K562 (cell line): ENCODE measurements around the gene PLEKHH2. TPM values are rescaled to one million over a fixed set of nuclear protein-coding genes. Genes with fewer than 3 reads are reported as not detected.

Experiments used
- AFF1 ChIP-seq, 2 experiments: fragments of 450-650 bp; IDR thresholded peaks; 2 replicates each; pipeline ENCODE4 v1.6.1; 2018; ENCODE audit warnings: mild to moderate bottlenecking in 2 of 2, low read depth in 1 of 2; ENCODE audit not compliant: partially characterized antibody in 2 of 2
- BCOR ChIP-seq: fragments of 450-650 bp; IDR thresholded peaks from 2 replicates; pipeline ENCODE4 v1.6.1; 2016
- CGGBP1 ChIP-seq: fragments of 250-450 bp; sonication (Bioruptor Pico); IDR thresholded peaks from 2 replicates; pipeline ENCODE4 v1.9.0; 2021; ENCODE audit warnings: mild to moderate bottlenecking
- ETV6 ChIP-seq, 3 experiments: fragments of 150-350 bp in 1 of 3; sonication (generic) in 1 of 3; formaldehyde crosslinking in 1 of 3; IDR thresholded peaks; 2 replicates each; pipeline versions ENCODE4 v1.6.1 to v1.8.0; 2014 to 2022; ENCODE audit warnings: borderline replicate concordance in 2 of 3, low read depth in 2 of 3, antibody characterized with exemption in 1 of 3, low read length in 1 of 3, mild to moderate bottlenecking in 1 of 3, missing genetic modification reagents in 1 of 3
- GATAD2A ChIP-seq: fragments of 450-650 bp; IDR thresholded peaks from 2 replicates; pipeline ENCODE4 v1.6.1; 2017
- IRF1 ChIP-seq: sonication (generic); formaldehyde crosslinking; IDR thresholded peaks from 2 replicates; pipeline ENCODE4 v1.8.0; 2022; ENCODE audit warnings: missing genetic modification reagents, mild to moderate bottlenecking, borderline replicate concordance
- KLF10 ChIP-seq: fragments of 250-450 bp; sonication (Bioruptor Pico); IDR thresholded peaks from 2 replicates; pipeline ENCODE4 v1.6.1; 2021; ENCODE audit warnings: matching md5 sums
- MAFG ChIP-seq: fragments of 450-650 bp; conservative IDR thresholded peaks from 2 replicates; pipeline ENCODE4 v1.6.1; 2016; ENCODE audit warnings: missing genetic modification characterization, missing compliant biosample characterization
- MTA1 ChIP-seq: fragments of 450-650 bp; IDR thresholded peaks from 2 replicates; pipeline ENCODE4 v1.6.1; 2017; ENCODE audit warnings: borderline replicate concordance
- PATZ1 ChIP-seq: fragments of 250-450 bp; sonication (Bioruptor Pico); IDR thresholded peaks from 2 replicates; pipeline ENCODE4 v1.5.0; 2020; ENCODE audit warnings: mild to moderate bottlenecking, borderline replicate concordance
- POLR3G ChIP-seq: IDR thresholded peaks from 2 replicates; pipeline ENCODE4 v1.6.1; 2011; ENCODE audit not compliant: insufficient read length, insufficient replicate concordance; ENCODE audit errors: extremely low read depth
- PTBP1 ChIP-seq: fragments of 200-400 bp; formaldehyde crosslinking; IDR thresholded peaks from 2 replicates; pipeline ENCODE4 v1.6.1; 2017; ENCODE audit warnings: low read depth, low read length
- RCOR1 ChIP-seq, 2 experiments: IDR thresholded peaks; 2 replicates each; pipeline ENCODE4 v1.6.1; 2012; ENCODE audit warnings: low read depth in 2 of 2, low read length in 2 of 2, borderline replicate concordance in 1 of 2, improper control_type of control experiment in 1 of 2
- SETDB1 ChIP-seq: IDR thresholded peaks from one replicate; pipeline ENCODE4 v1.6.1; 2012; ENCODE audit warnings: low read length, control low read depth, inconsistent platforms
- TBP ChIP-seq: optimal IDR thresholded peaks from 2 replicates; pipeline ENCODE3; 2011; ENCODE audit warnings: low read depth, low read length, improper control_type of control experiment
- ZBED1 ChIP-seq: IDR thresholded peaks from 2 replicates; pipeline ENCODE4 v1.6.1; 2014
- ZNF197 ChIP-seq: fragments of 200-800 bp; sonication (Bioruptor generic); IDR thresholded peaks from 2 replicates; pipeline ENCODE4 v1.6.1; 2016; ENCODE audit warnings: low read depth, missing genetic modification characterization, missing compliant biosample characterization
- ZNF217 ChIP-seq: sonication (generic); formaldehyde crosslinking; IDR thresholded peaks from 2 replicates; pipeline ENCODE4 v1.8.0; 2022; ENCODE audit warnings: mild to moderate bottlenecking, missing genetic modification reagents
- ZNF263 ChIP-seq: sonication (generic); formaldehyde crosslinking; IDR thresholded peaks from 2 replicates; pipeline ENCODE4 v1.8.0; 2022; ENCODE audit warnings: mild to moderate bottlenecking, missing genetic modification reagents, borderline replicate concordance
- ZNF408 ChIP-seq: fragments of 250-450 bp; sonication (Bioruptor Pico); IDR thresholded peaks from 2 replicates; pipeline ENCODE4 v1.4.0; 2020; ENCODE audit warnings: low read depth, mild to moderate bottlenecking, moderate library complexity
- polyA plus RNA-seq, 8 experiments: library from polyadenylated mRNA; depleted of rRNA in 4 of 8; stranded (reverse) in 5 of 8; unstranded in 3 of 8; fragments of >200 nt; fragmentation: Nextera tagmentation in 2 of 8; fragmentation: Illumina TruSeq in 1 of 8; extraction: Ambion mirVana in 2 of 8; extraction: Trizol in 1 of 8; gene quantifications; 2 replicates each; pipeline versions ENCODE4 v1.2.1 to v1.2.3, GENCODE V29; 2011 to 2014; ENCODE audit warnings: inconsistent platforms in 1 of 8, missing spikeins in 1 of 8
- total RNA-seq, 7 experiments: library from RNA; depleted of rRNA in 6 of 7; stranded (reverse); fragments of >200 nt in 6 of 7; fragmentation: Illumina TruSeq in 2 of 7; extraction: Trizol in 2 of 7; gene quantifications; 2 replicates each; pipeline versions ENCODE4 v1.2.1 to v1.2.3, GENCODE V29; 2011 to 2021; ENCODE audit warnings: low replicate concordance in 1 of 7

The PLEKHH2 gene
- total and polyA plus RNA-seq, 9 of the 15 experiments (the other 6 are each of a cell fraction or from before 2014, with no cell fraction given) = 0.77 to 13.5 (median 2.7) TPM

GRCh38 chr2:43595603-43596412 lies 41.3 kb upstream of the PLEKHH2 start, which contains the start of gene THADA (continued):
- TF ChIP-seq ZNF197 (CRISPR knock-in tag) (0 out of 2 replicates have a peak, but pooled peaks have one; percentile 49), MTA1 (no peak), POLR3G (no peak), KLF10 (CRISPR knock-in tag) (no peak), PATZ1 (CRISPR knock-in tag) (no peak), AFF1 (IDR thresholded peaks at IDR 0.05; ENCODE audit: low read depth in 1 of 2, partially characterized antibody in 2 of 2) (peak in 1 of 2 experiments; percentile 45), MAFG (tag) (no peak), RCOR1 (IDR thresholded peaks at IDR 0.05; ENCODE audit: borderline replicate concordance in 1 of 2, low read depth in 2 of 2, low read length in 2 of 2) (no peak; a peak in 2 of 4 replicates), CGGBP1 (peak; percentile 47; the same call in 1 of the 2 replicates), SETDB1 (no peak), TBP (peak; percentile 96), ZBED1 (no peak; the same call in 1 of the 2 replicates), GATAD2A (no peak), PTBP1 (no peak), ZNF408 (CRISPR knock-in tag) (no peak), BCOR (peak; percentile 24; the same call in 1 of the 2 replicates), ETV6 (IDR thresholded peaks at IDR 0.05; ENCODE audit: borderline replicate concordance in 1 of 2, low read depth in 2 of 2, low read length in 1 of 2) (no peak), ETV6 (CRISPR knock-in tag; IDR thresholded peaks at IDR 0.05; ENCODE audit: borderline replicate concordance) (no peak), ZNF217 (no peak), IRF1 (CRISPR knock-in tag) (no peak; the same call in 1 of the 2 replicates), ZNF263 (CRISPR knock-in tag) (0 out of 2 replicates have a peak, but pooled peaks have one; percentile 51)
